GM12891 (cell line): ENCODE data around the gene FAM47E.

Source experiments
- PAX5 ChIP-seq: IDR thresholded peaks from 2 replicates; pipeline ENCODE4 v1.6.1; 2011; ENCODE audit warnings: low read length, moderate library complexity, mild to moderate bottlenecking; ENCODE audit not compliant: insufficient read depth, severe bottlenecking
- POU2F2 ChIP-seq: IDR thresholded peaks from 2 replicates; pipeline ENCODE4 v1.6.1; 2011; ENCODE audit warnings: low read depth, mild to moderate bottlenecking, control low read depth, low read length, moderate library complexity
- TAF1 ChIP-seq: IDR thresholded peaks from 2 replicates; pipeline ENCODE4 v1.6.1; 2011; ENCODE audit warnings: low read depth, low read length, control low read depth

DNA sequence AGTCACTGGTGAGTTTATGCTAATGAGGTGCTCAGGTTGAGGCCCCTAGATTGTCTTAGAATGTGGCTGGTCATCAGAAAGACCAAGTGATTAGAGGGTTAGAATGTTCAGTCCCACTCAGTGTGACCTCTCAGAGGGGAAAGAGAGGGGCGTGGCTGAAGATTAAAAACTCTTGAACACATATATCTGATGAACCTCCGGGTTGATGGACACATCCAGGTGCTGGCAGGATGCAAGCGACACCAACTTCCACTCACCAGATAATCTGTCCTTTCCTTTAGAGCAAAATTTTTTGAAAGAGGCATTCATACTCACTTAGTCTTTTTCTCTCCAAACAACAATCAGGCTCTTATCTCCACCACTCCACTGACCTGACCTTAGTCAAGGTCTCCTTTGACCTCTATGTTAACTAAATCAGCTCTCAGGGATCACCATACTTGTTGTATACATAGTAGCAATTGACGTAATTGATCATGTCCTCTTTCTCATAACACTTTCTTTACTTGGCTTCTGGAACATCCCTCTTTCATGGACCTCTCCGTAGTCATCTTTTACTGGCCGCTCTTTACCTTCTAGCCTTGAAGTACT is 14.2 kb downstream of the FAM47E start:
- TF ChIP-seq PAX5 (no peak), POU2F2 (no peak), TAF1 (no peak)
